SK-N-SH (cell line): Measurements from ENCODE around the gene SLC7A14. TPM values are rescaled to one million over a fixed set of nuclear protein-coding genes. Genes with fewer than 3 reads are reported as not detected.

Experiments used
- CTCF ChIA-PET: fragments of 300-600, 350-600 bp; formaldehyde crosslinking; extraction: SDS; loops from one replicate; lab custom pipeline; 2021; lab: Yijun Ruan, JAX
- POLR2A ChIA-PET: fragments of 350-600 bp; sonication (Branson Sonifier 250); formaldehyde crosslinking; extraction: SDS; loops from one replicate; lab custom pipeline; 2020; ENCODE audit warnings: antibody characterized with exemption, inconsistent platforms; lab: Yijun Ruan, JAX
- DNase-seq: peaks from one replicate; pipeline ENCODE4 v3.0.0; 2012
- H2AFZ ChIP-seq: fragments of 200-600 bp; sonication (generic); 2 replicates; pipeline ENCODE4 v1.8.1; 2016; ENCODE audit warnings: antibody characterized with exemption, mild to moderate bottlenecking, low read depth
- H3F3A ChIP-seq: fragments of 200-600 bp; sonication (generic); replicated peaks from 2 replicates; pipeline ENCODE3; 2016; ENCODE audit warnings: antibody characterized with exemption, mild to moderate bottlenecking; ENCODE audit not compliant: insufficient read depth
- H3K27ac ChIP-seq, 2 experiments: fragments of 200-500 bp in 1 of 2; fragments of 200-600 bp in 1 of 2; sonication (Bioruptor generic) in 1 of 2; sonication (generic), shearing (Covaris generic) in 1 of 2; 2 replicates each; pipeline versions ENCODE4 v1.5.1 to v1.6.1; 2014 to 2016; ENCODE audit warnings: low read depth in 2 of 2, inconsistent platforms in 1 of 2, low read length in 1 of 2, mild to moderate bottlenecking in 1 of 2, mixed read lengths in 1 of 2
- H3K27me3 ChIP-seq: fragments of 200-600 bp; sonication (generic), shearing (Covaris generic); 2 replicates; pipeline ENCODE4 v1.6.1; 2016; ENCODE audit warnings: mixed run types; ENCODE audit not compliant: insufficient read depth
- H3K36me3 ChIP-seq, 2 experiments: fragments of 200-500 bp in 1 of 2; fragments of 200-600 bp in 1 of 2; sonication (Bioruptor generic) in 1 of 2; sonication (generic) in 1 of 2; replicated peaks in 1 of 2; 2 replicates each; pipeline versions ENCODE3 to v1.5.1; 2014 to 2016; ENCODE audit warnings: low read length in 1 of 2, mild to moderate bottlenecking in 1 of 2; ENCODE audit not compliant: insufficient read depth in 2 of 2, control insufficient read depth in 1 of 2
- H3K4me1 ChIP-seq, 2 experiments: fragments of 200-500 bp in 1 of 2; fragments of 200-600 bp in 1 of 2; sonication (Bioruptor generic) in 1 of 2; sonication (generic), shearing (Covaris generic) in 1 of 2; 2 replicates each; pipeline versions ENCODE4 v1.5.1 to v1.6.1; 2014 to 2016; ENCODE audit warnings: low read depth in 1 of 2, low read length in 1 of 2, mixed run types in 1 of 2; ENCODE audit not compliant: insufficient read depth in 2 of 2, control insufficient read depth in 1 of 2
- H3K4me2 ChIP-seq: fragments of 200-600 bp; sonication (generic), shearing (Covaris generic); 2 replicates; pipeline ENCODE4 v1.6.1; 2017; ENCODE audit warnings: mixed run types
- H3K4me3 ChIP-seq, 2 experiments: fragments of 200-500 bp in 1 of 2; fragments of 200-600 bp in 1 of 2; sonication (Bioruptor generic) in 1 of 2; sonication (generic), shearing (Covaris generic) in 1 of 2; 2 replicates each; pipeline versions ENCODE4 v1.5.1 to v1.8.1; 2014 to 2016; ENCODE audit warnings: low read depth in 2 of 2, inconsistent platforms in 1 of 2, low read length in 1 of 2, mild to moderate bottlenecking in 1 of 2, mixed read lengths in 1 of 2, moderate library complexity in 1 of 2
- H3K79me2 ChIP-seq: fragments of 200-600 bp; sonication (generic); 2 replicates; pipeline ENCODE4 v1.8.1; 2017; ENCODE audit warnings: mild to moderate bottlenecking; ENCODE audit not compliant: insufficient read depth
- H3K9ac ChIP-seq: fragments of 200-600 bp; sonication (generic); 2 replicates; pipeline ENCODE4 v1.6.1; 2017; ENCODE audit warnings: mixed run types
- H3K9me2 ChIP-seq: fragments of 200-600 bp; sonication (generic); 2 replicates; pipeline ENCODE4 v1.6.1; 2017; ENCODE audit warnings: mixed run types
- H3K9me3 ChIP-seq: fragments of 200-600 bp; sonication (generic); 2 replicates; pipeline ENCODE4 v1.6.1; 2017; ENCODE audit warnings: mixed run types, mild to moderate bottlenecking, moderate library complexity
- H4K20me1 ChIP-seq: fragments of 200-600 bp; sonication (generic); 2 replicates; pipeline ENCODE4 v1.6.1; 2017; ENCODE audit warnings: mild to moderate bottlenecking, mixed run types; ENCODE audit not compliant: insufficient read depth
- FOXM1 ChIP-seq: IDR thresholded peaks from 2 replicates; pipeline ENCODE4 v1.4.0; 2012; ENCODE audit warnings: low read depth, mild to moderate bottlenecking
- MXI1 ChIP-seq: IDR thresholded peaks from 2 replicates; pipeline ENCODE4 v1.6.1; 2012; ENCODE audit warnings: mild to moderate bottlenecking, low read depth, low read length, improper control_type of control experiment
- NRF1 ChIP-seq: IDR thresholded peaks from 2 replicates; pipeline ENCODE4 v1.6.1; 2012; ENCODE audit warnings: low read depth, mild to moderate bottlenecking, low read length
- RAD21 ChIP-seq: IDR thresholded peaks from 2 replicates; pipeline ENCODE4 v1.6.1; 2012; ENCODE audit warnings: mild to moderate bottlenecking, low read length
- RCOR1 ChIP-seq: fragments of 150-350 bp; IDR thresholded peaks from 2 replicates; pipeline ENCODE4 v1.6.1; 2017; ENCODE audit warnings: antibody characterized with exemption, low read length
- SIN3A ChIP-seq: IDR thresholded peaks from 2 replicates; pipeline ENCODE4 v1.6.1; 2012; ENCODE audit warnings: low read depth, mild to moderate bottlenecking, low read length, moderate library complexity, borderline replicate concordance
- TCF12 ChIP-seq: IDR thresholded peaks from 2 replicates; pipeline ENCODE4 v1.4.0; 2012
- TEAD4 ChIP-seq: IDR thresholded peaks from 2 replicates; pipeline ENCODE4 v1.4.0; 2012; ENCODE audit warnings: mild to moderate bottlenecking, borderline replicate concordance; ENCODE audit not compliant: insufficient read depth
- polyA plus RNA-seq, 3 experiments: library from polyadenylated mRNA; depleted of rRNA; stranded (reverse); fragments of >200 nt; gene quantifications; 2 replicates each; pipeline ENCODE4 v1.2.3, GENCODE V29; 2012
- TF ChIP-seq, protein P1 (sequence below): IDR thresholded peaks from 2 replicates; pipeline ENCODE4 v1.6.1; 2012; ENCODE audit warnings: mild to moderate bottlenecking, low read depth, low read length, moderate library complexity
- TF ChIP-seq, protein P2 (sequence below): fragments of 150-350 bp; IDR thresholded peaks from 2 replicates; pipeline ENCODE4 v1.6.1; 2016; ENCODE audit warnings: mild to moderate bottlenecking, low read depth, low read length
- TF ChIP-seq, protein P3 (sequence below): IDR thresholded peaks from 2 replicates; pipeline ENCODE4 v1.4.0; 2012; ENCODE audit warnings: low read depth
- TF ChIP-seq, protein P4 (sequence below): fragments of 200-600 bp; sonication (generic); IDR thresholded peaks from 2 replicates; pipeline ENCODE4 v1.6.1; 2017; ENCODE audit warnings: antibody characterized with exemption, mild to moderate bottlenecking, moderate library complexity
- TF ChIP-seq, protein P5 (sequence below): IDR thresholded peaks from 2 replicates; pipeline ENCODE4; 2012
- TF ChIP-seq, protein P6 (sequence below): IDR thresholded peaks from 2 replicates; pipeline ENCODE4 v1.4.0; 2012; ENCODE audit warnings: low read depth, borderline replicate concordance

Gene SLC7A14
- polyA plus RNA-seq, 1 of the 3 experiments (the other 2 are of a cell fraction) = 2.5 TPM

DNA sequence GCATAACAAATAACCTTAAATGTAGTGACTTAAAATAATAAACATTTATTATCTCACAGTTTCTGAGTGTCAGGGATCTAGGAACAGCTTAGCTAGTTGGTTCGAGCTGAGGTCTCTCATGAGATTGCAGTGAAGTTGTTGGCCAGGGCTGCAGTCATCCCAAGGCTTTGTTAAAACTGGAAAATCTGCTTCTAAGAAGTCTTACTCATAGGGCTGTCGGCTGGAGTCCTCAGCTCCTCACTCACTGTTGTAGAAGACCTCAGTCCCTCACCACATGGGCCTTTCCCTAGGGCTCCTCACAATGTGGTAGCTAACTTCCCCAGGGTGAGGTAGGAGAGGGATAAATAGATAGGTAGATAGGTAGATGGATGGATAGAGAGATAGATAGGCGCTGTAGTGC is 20.8 kb upstream of the SLC7A14 start (continued):
- TF ChIP-seq, protein P1, sequence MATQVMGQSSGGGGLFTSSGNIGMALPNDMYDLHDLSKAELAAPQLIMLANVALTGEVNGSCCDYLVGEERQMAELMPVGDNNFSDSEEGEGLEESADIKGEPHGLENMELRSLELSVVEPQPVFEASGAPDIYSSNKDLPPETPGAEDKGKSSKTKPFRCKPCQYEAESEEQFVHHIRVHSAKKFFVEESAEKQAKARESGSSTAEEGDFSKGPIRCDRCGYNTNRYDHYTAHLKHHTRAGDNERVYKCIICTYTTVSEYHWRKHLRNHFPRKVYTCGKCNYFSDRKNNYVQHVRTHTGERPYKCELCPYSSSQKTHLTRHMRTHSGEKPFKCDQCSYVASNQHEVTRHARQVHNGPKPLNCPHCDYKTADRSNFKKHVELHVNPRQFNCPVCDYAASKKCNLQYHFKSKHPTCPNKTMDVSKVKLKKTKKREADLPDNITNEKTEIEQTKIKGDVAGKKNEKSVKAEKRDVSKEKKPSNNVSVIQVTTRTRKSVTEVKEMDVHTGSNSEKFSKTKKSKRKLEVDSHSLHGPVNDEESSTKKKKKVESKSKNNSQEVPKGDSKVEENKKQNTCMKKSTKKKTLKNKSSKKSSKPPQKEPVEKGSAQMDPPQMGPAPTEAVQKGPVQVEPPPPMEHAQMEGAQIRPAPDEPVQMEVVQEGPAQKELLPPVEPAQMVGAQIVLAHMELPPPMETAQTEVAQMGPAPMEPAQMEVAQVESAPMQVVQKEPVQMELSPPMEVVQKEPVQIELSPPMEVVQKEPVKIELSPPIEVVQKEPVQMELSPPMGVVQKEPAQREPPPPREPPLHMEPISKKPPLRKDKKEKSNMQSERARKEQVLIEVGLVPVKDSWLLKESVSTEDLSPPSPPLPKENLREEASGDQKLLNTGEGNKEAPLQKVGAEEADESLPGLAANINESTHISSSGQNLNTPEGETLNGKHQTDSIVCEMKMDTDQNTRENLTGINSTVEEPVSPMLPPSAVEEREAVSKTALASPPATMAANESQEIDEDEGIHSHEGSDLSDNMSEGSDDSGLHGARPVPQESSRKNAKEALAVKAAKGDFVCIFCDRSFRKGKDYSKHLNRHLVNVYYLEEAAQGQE = no peak

DNA sequence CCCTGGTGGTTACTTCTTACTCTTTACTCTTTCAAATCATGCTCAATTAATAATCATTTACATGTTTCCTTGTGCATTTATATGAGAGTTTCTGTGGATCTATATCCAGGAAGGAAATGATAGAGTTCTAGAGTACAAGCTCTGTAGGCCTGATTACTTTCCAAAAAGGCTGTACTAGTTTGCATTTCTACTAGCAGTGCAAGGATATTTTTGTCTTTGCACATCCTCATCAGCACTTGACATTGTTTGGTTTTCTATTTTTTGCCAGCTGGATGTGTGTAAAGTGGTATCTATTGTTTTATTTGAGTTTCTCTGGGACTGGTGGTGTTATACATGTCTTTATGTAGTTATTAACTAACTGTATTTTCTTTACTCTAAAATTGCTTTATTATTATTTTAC is 19.6 kb upstream of the SLC7A14 start:
- Histone ChIP-seq H3K9me2 (no peaks in the 10 kb centered on the region), H3K9me3 (no peaks in the 10 kb centered on the region), H3K4me2 (no peak overlapping the region), H2AFZ (no peak overlapping the region), H4K20me1 (no peaks in the 10 kb centered on the region), H3K4me1 (no peaks in the 10 kb centered on the region), H3K4me3 (no peak overlapping the region), H3K79me2 (no peaks in the 10 kb centered on the region), H3K9ac (no peak overlapping the region), H3F3A (peaks cover 10% of the 10 kb centered on the region), H3K36me3 (no peaks in the 10 kb centered on the region), H3K27me3 (no peaks in the 10 kb centered on the region), H3K27ac (no peak overlapping the region)
- POLR2A ChIA-PET = no interaction called here
- no peak for TF ChIP-seq TCF12
- no peak for TF ChIP-seq SIN3A
- TF ChIP-seq, protein P2, sequence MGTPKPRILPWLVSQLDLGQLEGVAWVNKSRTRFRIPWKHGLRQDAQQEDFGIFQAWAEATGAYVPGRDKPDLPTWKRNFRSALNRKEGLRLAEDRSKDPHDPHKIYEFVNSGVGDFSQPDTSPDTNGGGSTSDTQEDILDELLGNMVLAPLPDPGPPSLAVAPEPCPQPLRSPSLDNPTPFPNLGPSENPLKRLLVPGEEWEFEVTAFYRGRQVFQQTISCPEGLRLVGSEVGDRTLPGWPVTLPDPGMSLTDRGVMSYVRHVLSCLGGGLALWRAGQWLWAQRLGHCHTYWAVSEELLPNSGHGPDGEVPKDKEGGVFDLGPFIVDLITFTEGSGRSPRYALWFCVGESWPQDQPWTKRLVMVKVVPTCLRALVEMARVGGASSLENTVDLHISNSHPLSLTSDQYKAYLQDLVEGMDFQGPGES = no peak
- TF ChIP-seq, protein P3, sequence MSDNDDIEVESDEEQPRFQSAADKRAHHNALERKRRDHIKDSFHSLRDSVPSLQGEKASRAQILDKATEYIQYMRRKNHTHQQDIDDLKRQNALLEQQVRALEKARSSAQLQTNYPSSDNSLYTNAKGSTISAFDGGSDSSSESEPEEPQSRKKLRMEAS = no peak
- TF ChIP-seq NRF1 = no peak
- TF ChIP-seq FOXM1 = no peak
- TF ChIP-seq, protein P4, sequence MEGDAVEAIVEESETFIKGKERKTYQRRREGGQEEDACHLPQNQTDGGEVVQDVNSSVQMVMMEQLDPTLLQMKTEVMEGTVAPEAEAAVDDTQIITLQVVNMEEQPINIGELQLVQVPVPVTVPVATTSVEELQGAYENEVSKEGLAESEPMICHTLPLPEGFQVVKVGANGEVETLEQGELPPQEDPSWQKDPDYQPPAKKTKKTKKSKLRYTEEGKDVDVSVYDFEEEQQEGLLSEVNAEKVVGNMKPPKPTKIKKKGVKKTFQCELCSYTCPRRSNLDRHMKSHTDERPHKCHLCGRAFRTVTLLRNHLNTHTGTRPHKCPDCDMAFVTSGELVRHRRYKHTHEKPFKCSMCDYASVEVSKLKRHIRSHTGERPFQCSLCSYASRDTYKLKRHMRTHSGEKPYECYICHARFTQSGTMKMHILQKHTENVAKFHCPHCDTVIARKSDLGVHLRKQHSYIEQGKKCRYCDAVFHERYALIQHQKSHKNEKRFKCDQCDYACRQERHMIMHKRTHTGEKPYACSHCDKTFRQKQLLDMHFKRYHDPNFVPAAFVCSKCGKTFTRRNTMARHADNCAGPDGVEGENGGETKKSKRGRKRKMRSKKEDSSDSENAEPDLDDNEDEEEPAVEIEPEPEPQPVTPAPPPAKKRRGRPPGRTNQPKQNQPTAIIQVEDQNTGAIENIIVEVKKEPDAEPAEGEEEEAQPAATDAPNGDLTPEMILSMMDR = no peak
- no peak for TF ChIP-seq RAD21
- TF ChIP-seq, protein P5, sequence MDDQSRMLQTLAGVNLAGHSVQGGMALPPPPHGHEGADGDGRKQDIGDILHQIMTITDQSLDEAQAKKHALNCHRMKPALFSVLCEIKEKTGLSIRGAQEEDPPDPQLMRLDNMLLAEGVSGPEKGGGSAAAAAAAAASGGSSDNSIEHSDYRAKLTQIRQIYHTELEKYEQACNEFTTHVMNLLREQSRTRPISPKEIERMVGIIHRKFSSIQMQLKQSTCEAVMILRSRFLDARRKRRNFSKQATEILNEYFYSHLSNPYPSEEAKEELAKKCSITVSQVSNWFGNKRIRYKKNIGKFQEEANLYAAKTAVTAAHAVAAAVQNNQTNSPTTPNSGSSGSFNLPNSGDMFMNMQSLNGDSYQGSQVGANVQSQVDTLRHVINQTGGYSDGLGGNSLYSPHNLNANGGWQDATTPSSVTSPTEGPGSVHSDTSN = no peak
- TF ChIP-seq RCOR1 = no peak
- no peak for TF ChIP-seq MXI1
- no peak for TF ChIP-seq TEAD4
- TF ChIP-seq, protein P6, sequence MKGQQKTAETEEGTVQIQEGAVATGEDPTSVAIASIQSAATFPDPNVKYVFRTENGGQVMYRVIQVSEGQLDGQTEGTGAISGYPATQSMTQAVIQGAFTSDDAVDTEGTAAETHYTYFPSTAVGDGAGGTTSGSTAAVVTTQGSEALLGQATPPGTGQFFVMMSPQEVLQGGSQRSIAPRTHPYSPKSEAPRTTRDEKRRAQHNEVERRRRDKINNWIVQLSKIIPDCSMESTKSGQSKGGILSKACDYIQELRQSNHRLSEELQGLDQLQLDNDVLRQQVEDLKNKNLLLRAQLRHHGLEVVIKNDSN = no peak
- no peak for DNase-seq
- CTCF ChIA-PET = no interaction called here
